B cell (primary cell): Measurements from ENCODE around the gene PPP4R1. TPM values are rescaled to one million over a fixed set of nuclear protein-coding genes. Genes with fewer than 3 reads are reported as not detected.

ENCODE experiments used
- ATAC-seq: fragments of 200-7000 bp; cut with Tn5 transposase; one replicate; pipeline ENCODE4 v1.10.0; 2021; ENCODE audit warnings: low read depth, mild to moderate bottlenecking, moderate number of reproducible peaks, moderate library complexity
- CTCF ChIA-PET: fragments of 350-600 bp; sonication (Branson Sonifier 250); formaldehyde crosslinking; loops from one replicate; lab custom pipeline; 2021; ENCODE audit warnings: antibody characterized with exemption, inconsistent platforms; lab: Charles Lee
- POLR2A ChIA-PET: fragments of 350-600 bp; sonication (Branson Sonifier 250); formaldehyde crosslinking; loops from one replicate; lab custom pipeline; 2021; ENCODE audit warnings: antibody characterized with exemption; lab: Charles Lee
- DNase-seq: peaks from one replicate; pipeline ENCODE4 v3.0.0; 2013
- H2AFZ ChIP-seq: 2 replicates; pipeline ENCODE4 v1.6.1; 2012; ENCODE audit warnings: mild to moderate bottlenecking, low read depth, low read length; ENCODE audit not compliant: insufficient read depth, poor library complexity, severe bottlenecking
- H3K27ac ChIP-seq, 2 donors: 1 replicate in 1 of 2; 2 replicates in 1 of 2; pipeline ENCODE4 v1.5.1; 2012 to 2013; ENCODE audit warnings: low read length in 2 of 2, mild to moderate bottlenecking in 2 of 2, moderate library complexity in 1 of 2
- H3K27me3 ChIP-seq, 4 experiments: fragments of 200-600 bp in 1 of 4; sonication (generic) in 1 of 4; replicated peaks in 1 of 4; 1 replicate in 2 of 4; 2 replicates in 2 of 4; pipeline versions ENCODE4 v1.6.1 to v1.7.0; 2013 to 2016; ENCODE audit warnings: low read length in 3 of 4, mild to moderate bottlenecking in 2 of 4, mixed read lengths in 1 of 4, moderate library complexity in 1 of 4; ENCODE audit not compliant: insufficient read depth in 4 of 4, control insufficient read depth in 3 of 4; ENCODE audit errors: control extremely low read depth in 1 of 4
- H3K36me3 ChIP-seq, 2 experiments: replicated peaks in 1 of 2; 1 replicate in 1 of 2; 2 replicates in 1 of 2; pipeline versions ENCODE4 v1.6.1 to v1.7.1; 2013; ENCODE audit warnings: low read length in 1 of 2; ENCODE audit not compliant: insufficient read depth in 2 of 2, control insufficient read depth in 1 of 2; ENCODE audit errors: control extremely low read depth in 1 of 2, extremely low read depth in 1 of 2
- H3K4me1 ChIP-seq, 2 donors: fragments of 200-600 bp in 1 of 2; sonication (generic) in 1 of 2; 1 replicate in 1 of 2; 2 replicates in 1 of 2; pipeline versions ENCODE4 v1.5.1 to v1.6.1; 2013 to 2017; ENCODE audit warnings: low read length in 2 of 2; ENCODE audit not compliant: control insufficient read depth in 2 of 2, insufficient read depth in 2 of 2
- H3K4me2 ChIP-seq: replicated peaks from 2 replicates; pipeline ENCODE3; 2012; ENCODE audit warnings: mild to moderate bottlenecking, low read depth, low read length; ENCODE audit not compliant: poor library complexity, severe bottlenecking
- H3K4me3 ChIP-seq, 5 experiments: fragments of 200-600 bp in 1 of 5; sonication (generic) in 1 of 5; 1 replicate in 3 of 5; 2 replicates in 2 of 5; pipeline versions ENCODE4 v1.5.1 to v1.7.0; 2011 to 2016; ENCODE audit warnings: low read length in 4 of 5, mild to moderate bottlenecking in 4 of 5, low read depth in 2 of 5, control low read depth in 1 of 5, moderate library complexity in 1 of 5; ENCODE audit not compliant: insufficient read depth in 1 of 5; ENCODE audit errors: control extremely low read depth in 1 of 5, extremely low read depth in 1 of 5
- H3K79me2 ChIP-seq: fragments of 200-600 bp; sonication (generic); one replicate; pipeline ENCODE4 v1.6.0; 2016; ENCODE audit warnings: low read length; ENCODE audit not compliant: control insufficient read depth, insufficient read depth
- H3K9ac ChIP-seq: fragments of 200-600 bp; sonication (generic); 2 replicates; pipeline ENCODE4 v1.6.1; 2017; ENCODE audit warnings: mild to moderate bottlenecking, low read length, moderate library complexity
- H3K9me3 ChIP-seq, 3 donors: one replicate each; pipeline versions ENCODE4 v1.6.1 to v1.7.1; 2013; ENCODE audit warnings: low read length in 2 of 3; ENCODE audit not compliant: control insufficient read depth in 2 of 3, insufficient read depth in 1 of 3; ENCODE audit errors: control extremely low read depth in 1 of 3
- H4K20me1 ChIP-seq: 2 replicates; pipeline ENCODE4 v1.6.0; 2012; ENCODE audit warnings: mild to moderate bottlenecking, low read length; ENCODE audit not compliant: insufficient read depth, control insufficient read depth, poor library complexity, severe bottlenecking
- H3K27ac Mint-ChIP-seq: one replicate; pipeline ENCODE4 v1.8.0; 2021; ENCODE audit warnings: mixed read lengths
- H3K27me3 Mint-ChIP-seq: one replicate; pipeline ENCODE4 v1.8.0; 2021; ENCODE audit warnings: mixed read lengths
- H3K4me1 Mint-ChIP-seq: one replicate; pipeline ENCODE4 v1.8.0; 2021; ENCODE audit warnings: mixed read lengths
- H3K4me3 Mint-ChIP-seq: one replicate; pipeline ENCODE4 v1.8.0; 2021; ENCODE audit warnings: mixed read lengths
- H3K9me3 Mint-ChIP-seq: one replicate; pipeline ENCODE4 v1.8.0; 2022; ENCODE audit warnings: mixed read lengths; ENCODE audit not compliant: insufficient read depth
- CTCF ChIP-seq: fragments of 200-600 bp; IDR thresholded peaks from one replicate; pipeline ENCODE4 v1.8.0; 2022; ENCODE audit warnings: antibody characterized with exemption, mild to moderate bottlenecking
- EZH2 ChIP-seq: IDR thresholded peaks from 2 replicates; pipeline ENCODE4 v1.6.1; 2012; ENCODE audit warnings: borderline replicate concordance, low read depth, mild to moderate bottlenecking, moderate library complexity, low read length; ENCODE audit not compliant: insufficient read depth, poor library complexity, severe bottlenecking
- WGBS: methylation state at CpG from one replicate; pipeline ENCODE4 v1.1.5; 2013; ENCODE audit warnings: missing lambda C conversion rate; ENCODE audit not compliant: insufficient coverage; 5-methylcytosine and 5-hydroxymethylcytosine counted together
- intact Hi-C: fragments of 100-400 bp; cut with micrococcal nuclease; formaldehyde crosslinking; loops from one replicate; pipeline ENCODE4 v1.10.0; 2022
- polyA plus RNA-seq: library from polyadenylated mRNA; depleted of rRNA; stranded (reverse); fragments of >200 nt; gene quantifications from 2 replicates; pipeline ENCODE4 v1.2.3, GENCODE V29; 2012
- total RNA-seq, 2 donors: library from RNA; stranded (reverse); fragments of 120-200 nt in 1 of 2; gene quantifications; 1 replicate in 1 of 2; 2 replicates in 1 of 2; pipeline versions ENCODE4 v1.2.3 to v1.2.4, GENCODE V29; 2013 to 2022

PPP4R1 gene
- total and polyA plus RNA-seq, 2 donors (not counting 1 experiment from before 2014, with no cell fraction given): 33.4 to 57.1 TPM

GRCh38 chr18:9655232-9655767 is 40.9 kb upstream of the PPP4R1 start:
- H3K27me3 Mint-ChIP-seq: peaks cover 4% of the 10 kb centered on the region
- POLR2A ChIA-PET: no interaction called here
- no peaks in the 10 kb centered on the region for H3K9me3 Mint-ChIP-seq
- H3K4me3 ChIP-seq: no peak overlapping the region
- no CpG with 5 or more reads among the region's 1 CpG for WGBS
- H4K20me1 ChIP-seq: no peaks in the 10 kb centered on the region
- no peaks in the 10 kb centered on the region for H3K36me3 ChIP-seq
- H3K27ac ChIP-seq: no peak overlapping the region
- no peak overlapping the region for H3K27ac Mint-ChIP-seq
- no peaks in the 10 kb centered on the region for H3K79me2 ChIP-seq
- H3K9me3 ChIP-seq: no peaks in the 10 kb centered on the region
- H3K4me3 Mint-ChIP-seq: no peak overlapping the region
- intact Hi-C loops: no loop called here
- H3K4me1 Mint-ChIP-seq: no peaks in the 10 kb centered on the region
- no peak for ATAC-seq
- no peak for DNase-seq
- H3K27me3 ChIP-seq: peaks cover 0 to 3% (median 0%) of the 10 kb centered on the region in 4 experiments
- no peaks in the 10 kb centered on the region for H3K4me1 ChIP-seq
- H2AFZ ChIP-seq: no peak overlapping the region
- CTCF ChIA-PET: no interaction called here
- no peak overlapping the region for H3K9ac ChIP-seq
- H3K4me2 ChIP-seq: no peak overlapping the region
- TF ChIP-seq CTCF (no peak), EZH2 (no peak)

DNA sequence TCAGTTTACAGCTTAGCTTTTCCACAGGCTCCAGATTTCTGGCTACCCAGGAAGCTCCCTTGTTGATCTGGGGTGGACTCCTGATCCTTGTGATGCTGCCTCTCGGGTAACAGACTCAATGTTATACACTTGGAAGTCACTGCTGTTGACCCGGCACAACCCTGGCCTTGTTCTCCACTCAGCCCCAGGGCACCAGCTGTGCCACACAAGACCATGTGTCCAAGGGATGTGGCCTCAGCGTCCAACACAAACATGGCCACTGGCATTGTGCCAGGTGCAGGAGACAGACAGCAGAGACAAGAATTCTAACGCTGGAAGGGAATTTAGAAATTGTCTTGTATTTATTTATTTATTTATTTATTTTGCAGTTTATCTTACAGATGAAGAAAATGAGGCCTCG is 39.0 kb upstream of the PPP4R1 start:
- Histone ChIP-seq H3K4me2 (no peak overlapping the region), H3K4me1 (no peaks in the 10 kb centered on the region), H4K20me1 (no peaks in the 10 kb centered on the region), H3K9ac (no peak overlapping the region), H3K27ac (no peak overlapping the region), H3K27me3 (peaks cover 0 to 3% (median 0%) of the 10 kb centered on the region in 4 experiments), H3K4me3 (no peak overlapping the region), H3K79me2 (no peaks in the 10 kb centered on the region), H2AFZ (no peak overlapping the region), H3K36me3 (no peaks in the 10 kb centered on the region), H3K9me3 (no peaks in the 10 kb centered on the region)
- no peak for ATAC-seq
- intact Hi-C loops: no loop called here
- Mint-ChIP-seq H3K4me3 (no peak overlapping the region), H3K27me3 (peaks cover 6% of the 10 kb centered on the region), H3K9me3 (no peaks in the 10 kb centered on the region), H3K27ac (no peak overlapping the region), H3K4me1 (no peaks in the 10 kb centered on the region)
- ChIA-PET CTCF (no interaction called here), POLR2A (no interaction called here)
- TF ChIP-seq CTCF: no peak
- no peak for TF ChIP-seq EZH2
- WGBS: 92% methylated on average over 2 of the region's 5 CpGs
- DNase-seq: no peak
